SU-DHL-6 (cell line): ENCODE data around the gene CBFA2T3.

Experiments
- EZH2phosphoT487 ChIP-seq: fragments of 200-600 bp; sonication (generic), shearing (Covaris generic); conservative IDR thresholded peaks from 2 replicates; pipeline ENCODE4 v1.6.1; 2018; ENCODE audit warnings: mild to moderate bottlenecking, antibody characterized with exemption, low read length, moderate library complexity, mixed read lengths
- TF ChIP-seq, protein P1 (sequence below): fragments of 200-600 bp; sonication (generic); IDR thresholded peaks from one replicate; pipeline ENCODE4 v1.5.1; 2017; ENCODE audit warnings: antibody characterized with exemption, mild to moderate bottlenecking, low read length, moderate library complexity; ENCODE audit not compliant: insufficient read depth, poor library complexity, severe bottlenecking

DNA sequence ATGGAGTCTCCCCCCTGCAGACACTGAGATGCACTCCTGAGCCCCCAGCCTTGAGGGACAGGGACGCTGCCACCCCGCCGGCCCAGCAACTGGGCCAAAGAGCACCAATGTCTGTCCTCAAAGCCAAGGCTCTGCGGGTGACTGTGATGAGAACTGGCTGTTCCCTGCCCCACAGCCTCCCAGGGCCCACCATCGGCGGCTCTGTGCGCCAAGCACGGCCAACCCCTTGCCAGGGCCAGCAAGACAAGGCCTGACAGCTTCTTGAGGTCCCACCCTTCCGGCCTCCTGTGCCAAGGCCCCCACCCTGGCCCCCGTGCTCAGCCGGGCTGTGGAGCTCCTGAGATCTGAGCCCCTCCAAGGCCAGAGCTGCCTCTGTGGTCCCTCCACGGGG is 76.3 kb downstream of the CBFA2T3 start:
- TF ChIP-seq, protein P1, sequence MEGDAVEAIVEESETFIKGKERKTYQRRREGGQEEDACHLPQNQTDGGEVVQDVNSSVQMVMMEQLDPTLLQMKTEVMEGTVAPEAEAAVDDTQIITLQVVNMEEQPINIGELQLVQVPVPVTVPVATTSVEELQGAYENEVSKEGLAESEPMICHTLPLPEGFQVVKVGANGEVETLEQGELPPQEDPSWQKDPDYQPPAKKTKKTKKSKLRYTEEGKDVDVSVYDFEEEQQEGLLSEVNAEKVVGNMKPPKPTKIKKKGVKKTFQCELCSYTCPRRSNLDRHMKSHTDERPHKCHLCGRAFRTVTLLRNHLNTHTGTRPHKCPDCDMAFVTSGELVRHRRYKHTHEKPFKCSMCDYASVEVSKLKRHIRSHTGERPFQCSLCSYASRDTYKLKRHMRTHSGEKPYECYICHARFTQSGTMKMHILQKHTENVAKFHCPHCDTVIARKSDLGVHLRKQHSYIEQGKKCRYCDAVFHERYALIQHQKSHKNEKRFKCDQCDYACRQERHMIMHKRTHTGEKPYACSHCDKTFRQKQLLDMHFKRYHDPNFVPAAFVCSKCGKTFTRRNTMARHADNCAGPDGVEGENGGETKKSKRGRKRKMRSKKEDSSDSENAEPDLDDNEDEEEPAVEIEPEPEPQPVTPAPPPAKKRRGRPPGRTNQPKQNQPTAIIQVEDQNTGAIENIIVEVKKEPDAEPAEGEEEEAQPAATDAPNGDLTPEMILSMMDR = no peak
- no peak for TF ChIP-seq EZH2phosphoT487
